Prostate gland (tissue), 2 donors: ENCODE results near the gene CLCNKB.
"Not testable (repeated sequence)": the region's sequence is repeated elsewhere in the genome, so short reads cannot be mapped to it uniquely, and the experiment has no call there.

Experiments
- POLR2AphosphoS5 ChIP-seq: sonication (generic); formaldehyde crosslinking; IDR thresholded peaks from one replicate; pipeline ENCODE4 v1.6.1; 2017; ENCODE audit warnings: antibody characterized with exemption
- TF ChIP-seq, protein P1 (sequence below), 4 experiments: fragments of 200-600 bp in 2 of 4; fragments of 450-650 bp in 2 of 4; sonication (generic) in 2 of 4; IDR thresholded peaks; 1 replicate in 3 of 4; 2 replicates in 1 of 4; pipeline ENCODE4 v1.5.1; 2016 to 2019; ENCODE audit warnings: antibody characterized with exemption in 4 of 4, mild to moderate bottlenecking in 2 of 4, moderate library complexity in 2 of 4

- TF ChIP-seq, protein P1, sequence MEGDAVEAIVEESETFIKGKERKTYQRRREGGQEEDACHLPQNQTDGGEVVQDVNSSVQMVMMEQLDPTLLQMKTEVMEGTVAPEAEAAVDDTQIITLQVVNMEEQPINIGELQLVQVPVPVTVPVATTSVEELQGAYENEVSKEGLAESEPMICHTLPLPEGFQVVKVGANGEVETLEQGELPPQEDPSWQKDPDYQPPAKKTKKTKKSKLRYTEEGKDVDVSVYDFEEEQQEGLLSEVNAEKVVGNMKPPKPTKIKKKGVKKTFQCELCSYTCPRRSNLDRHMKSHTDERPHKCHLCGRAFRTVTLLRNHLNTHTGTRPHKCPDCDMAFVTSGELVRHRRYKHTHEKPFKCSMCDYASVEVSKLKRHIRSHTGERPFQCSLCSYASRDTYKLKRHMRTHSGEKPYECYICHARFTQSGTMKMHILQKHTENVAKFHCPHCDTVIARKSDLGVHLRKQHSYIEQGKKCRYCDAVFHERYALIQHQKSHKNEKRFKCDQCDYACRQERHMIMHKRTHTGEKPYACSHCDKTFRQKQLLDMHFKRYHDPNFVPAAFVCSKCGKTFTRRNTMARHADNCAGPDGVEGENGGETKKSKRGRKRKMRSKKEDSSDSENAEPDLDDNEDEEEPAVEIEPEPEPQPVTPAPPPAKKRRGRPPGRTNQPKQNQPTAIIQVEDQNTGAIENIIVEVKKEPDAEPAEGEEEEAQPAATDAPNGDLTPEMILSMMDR (IDR thresholded peaks at IDR 0.05): not testable (repeated sequence)
- TF ChIP-seq POLR2AphosphoS5: not testable (repeated sequence)
Observed at GRCh38 chr1:16039871-16040270, 3.7 kb upstream of the CLCNKB start.
